ENCODE results near the gene DAAM1. TPM values are rescaled to one million over a fixed set of nuclear protein-coding genes. Genes with fewer than 3 reads are reported as not detected.

The DAAM1 gene
- total RNA-seq, 2 experiments from 2014 or later, result 18.2 to 20.0 TPM

- no peak overlapping the region for H3K27ac Mint-ChIP-seq
Measured at GRCh38 chr14:59274991-59275391, 86.5 kb downstream of the DAAM1 start.

GRCh38 chr14:59275668-59276067, 87.2 kb downstream of the DAAM1 start:
- POLR2A ChIA-PET, result no interaction called here
- H3K27ac Mint-ChIP-seq, result no peak overlapping the region
- H3K4me3 Mint-ChIP-seq, result no peak overlapping the region

More at GRCh38 chr14:59274991-59275391, 86.5 kb downstream of the DAAM1 start:
- no peak for DNase-seq
- H3K4me1 Mint-ChIP-seq, result peaks cover 23% of the 10 kb centered on the region
- ChIA-PET POLR2A (no interaction called here), CTCF (interaction anchor here (1.5 kb wide), 1 partner anchor 9 kb away, joined by 3 read pairs; no protein-coding TSS in a partner anchor)
- H3K9me3 Mint-ChIP-seq, result no peaks in the 10 kb centered on the region
- H3K4me3 Mint-ChIP-seq, result no peak overlapping the region
- peaks cover 1% of the 10 kb centered on the region for H3K36me3 Mint-ChIP-seq (ENCODE audit: low read depth)
- no peaks in the 10 kb centered on the region for H3K27me3 Mint-ChIP-seq

GRCh38 chr14:59276235-59276634, 87.8 kb downstream of the DAAM1 start:
- Mint-ChIP-seq H3K4me3 (no peak overlapping the region), H3K36me3 (ENCODE audit: low read depth) (peaks cover 2% of the 10 kb centered on the region), H3K4me1 (peaks cover 23% of the 10 kb centered on the region), H3K27ac (no peak overlapping the region), H3K27me3 (no peaks in the 10 kb centered on the region), H3K9me3 (no peaks in the 10 kb centered on the region)
- ChIA-PET POLR2A (no interaction called here), CTCF (interaction anchor here (1.0 to 1.5 kb wide), 2 partner anchors 10 to 15 kb away, joined by 3 read pairs; no protein-coding TSS in a partner anchor)
- DNase-seq, result no peak

More at GRCh38 chr14:59275668-59276067, 87.2 kb downstream of the DAAM1 start:
- Mint-ChIP-seq H3K27me3 (no peaks in the 10 kb centered on the region), H3K9me3 (no peaks in the 10 kb centered on the region), H3K4me1 (peaks cover 23% of the 10 kb centered on the region), H3K36me3 (ENCODE audit: low read depth) (no peaks in the 10 kb centered on the region)
- CTCF ChIA-PET, result interaction anchor here (1.0 to 1.5 kb wide), 2 partner anchors 9 to 16 kb away, joined by 3 read pairs; no protein-coding TSS in a partner anchor
- no peak for DNase-seq

GRCh38 chr14:59277659-59278058, 89.2 kb downstream of the DAAM1 start:
- H3K27ac Mint-ChIP-seq, result no peak overlapping the region
- no peak overlapping the region for H3K4me3 Mint-ChIP-seq
- H3K4me1 Mint-ChIP-seq, result peaks cover 23% of the 10 kb centered on the region
- ChIA-PET POLR2A (no interaction called here), CTCF (no interaction called here)
- peaks cover 2% of the 10 kb centered on the region for H3K36me3 Mint-ChIP-seq (ENCODE audit: low read depth)
- H3K27me3 Mint-ChIP-seq, result no peaks in the 10 kb centered on the region
- no peaks in the 10 kb centered on the region for H3K9me3 Mint-ChIP-seq
- no peak for DNase-seq

- POLR2A ChIA-PET, result no interaction called here
- Mint-ChIP-seq H3K27me3 (no peaks in the 10 kb centered on the region), H3K4me1 (peaks cover 23% of the 10 kb centered on the region), H3K9me3 (no peaks in the 10 kb centered on the region), H3K4me3 (no peak overlapping the region), H3K36me3 (ENCODE audit: low read depth) (peaks cover 2% of the 10 kb centered on the region), H3K27ac (no peak overlapping the region)
- DNase-seq, result no peak
- CTCF ChIA-PET, result no interaction called here
Measured at GRCh38 chr14:59278111-59278510, 89.6 kb downstream of the DAAM1 start.

- Mint-ChIP-seq H3K27me3 (no peaks in the 10 kb centered on the region), H3K9me3 (peaks cover 12% of the 10 kb centered on the region), H3K27ac (no peak overlapping the region), H3K4me1 (peaks cover 9% of the 10 kb centered on the region), H3K4me3 (no peak overlapping the region), H3K36me3 (ENCODE audit: low read depth) (peaks cover 18% of the 10 kb centered on the region)
- ChIA-PET CTCF (no interaction called here), POLR2A (no interaction called here)
- no peak for DNase-seq
Measured at GRCh38 chr14:59280961-59281360, 92.5 kb downstream of the DAAM1 start.

GRCh38 chr14:59281609-59282377, 93.3 kb downstream of the DAAM1 start:
- Mint-ChIP-seq H3K27ac (no peak overlapping the region), H3K9me3 (peaks cover 12% of the 10 kb centered on the region), H3K36me3 (ENCODE audit: low read depth) (peaks cover 18% of the 10 kb centered on the region), H3K4me1 (peaks cover 8% of the 10 kb centered on the region), H3K27me3 (no peaks in the 10 kb centered on the region), H3K4me3 (no peak overlapping the region)
- no peak for DNase-seq
- POLR2A ChIA-PET, result no interaction called here
- CTCF ChIA-PET, result no interaction called here

- H3K27me3 Mint-ChIP-seq, result no peaks in the 10 kb centered on the region
- peaks cover 12% of the 10 kb centered on the region for H3K9me3 Mint-ChIP-seq
- POLR2A ChIA-PET, result no interaction called here
- CTCF ChIA-PET, result no interaction called here
- peaks cover 18% of the 10 kb centered on the region for H3K36me3 Mint-ChIP-seq (ENCODE audit: low read depth)
- no peak for DNase-seq
- H3K27ac Mint-ChIP-seq, result no peak overlapping the region
- H3K4me3 Mint-ChIP-seq, result no peak overlapping the region
- peaks cover 14% of the 10 kb centered on the region for H3K4me1 Mint-ChIP-seq
Measured at GRCh38 chr14:59282378-59282765, 93.9 kb downstream of the DAAM1 start.

- Mint-ChIP-seq H3K4me3 (no peak overlapping the region), H3K9me3 (peaks cover 13% of the 10 kb centered on the region), H3K27ac (no peak overlapping the region), H3K4me1 (peaks cover 21% of the 10 kb centered on the region), H3K36me3 (ENCODE audit: low read depth) (peaks cover 18% of the 10 kb centered on the region), H3K27me3 (no peaks in the 10 kb centered on the region)
- no peak for DNase-seq
- CTCF ChIA-PET, result no interaction called here
- POLR2A ChIA-PET, result interaction anchor here (0.6 kb wide), 1 partner anchor 114 kb away, joined by 4 read pairs; no protein-coding TSS in a partner anchor
Measured at GRCh38 chr14:59283361-59283760, 94.9 kb downstream of the DAAM1 start.

- no peak overlapping the region for H3K27ac Mint-ChIP-seq
- DNase-seq, result no peak
- POLR2A ChIA-PET, result no interaction called here
- peaks cover 23% of the 10 kb centered on the region for H3K4me1 Mint-ChIP-seq
- peaks cover 16% of the 10 kb centered on the region for H3K9me3 Mint-ChIP-seq
- H3K4me3 Mint-ChIP-seq, result no peak overlapping the region
- CTCF ChIA-PET, result interaction anchor here (1.3 kb wide), 2 partner anchors 12 to 20 kb away, joined by 3 read pairs; no protein-coding TSS in a partner anchor
- H3K36me3 Mint-ChIP-seq (ENCODE audit: low read depth), result peaks cover 18% of the 10 kb centered on the region
- no peaks in the 10 kb centered on the region for H3K27me3 Mint-ChIP-seq
Measured at GRCh38 chr14:59284059-59284458, 95.6 kb downstream of the DAAM1 start.

GRCh38 chr14:59292028-59292427, 103.6 kb downstream of the DAAM1 start:
- CTCF ChIA-PET, result interaction anchor here (1.5 kb wide), 1 partner anchor 16 kb away, joined by 3 read pairs; no protein-coding TSS in a partner anchor

GRCh38 chr14:59292921-59293534, 104.6 kb downstream of the DAAM1 start:
- no peaks in the 10 kb centered on the region for H3K27me3 Mint-ChIP-seq
- ChIA-PET POLR2A (no interaction called here), CTCF (no interaction called here)
- no peak overlapping the region for H3K4me3 Mint-ChIP-seq
- no peak for DNase-seq
- H3K4me1 Mint-ChIP-seq, result peaks cover 26% of the 10 kb centered on the region
- H3K27ac Mint-ChIP-seq, result no peak overlapping the region
- peaks cover 7% of the 10 kb centered on the region for H3K9me3 Mint-ChIP-seq
- peaks cover 23% of the 10 kb centered on the region for H3K36me3 Mint-ChIP-seq (ENCODE audit: low read depth)

More at GRCh38 chr14:59292028-59292427, 103.6 kb downstream of the DAAM1 start:
- Mint-ChIP-seq H3K27me3 (no peaks in the 10 kb centered on the region), H3K9me3 (peaks cover 5% of the 10 kb centered on the region), H3K4me3 (no peak overlapping the region), H3K4me1 (peaks cover 26% of the 10 kb centered on the region), H3K36me3 (ENCODE audit: low read depth) (peaks cover 23% of the 10 kb centered on the region), H3K27ac (no peak overlapping the region)
- POLR2A ChIA-PET, result no interaction called here
- no peak for DNase-seq

- peaks cover 23% of the 10 kb centered on the region for H3K36me3 Mint-ChIP-seq (ENCODE audit: low read depth)
- no peak overlapping the region for H3K27ac Mint-ChIP-seq
- peaks cover 3% of the 10 kb centered on the region for H3K9me3 Mint-ChIP-seq
- DNase-seq, result no peak
- H3K27me3 Mint-ChIP-seq, result no peaks in the 10 kb centered on the region
- ChIA-PET CTCF (interaction anchor here (0.7 kb wide), 1 partner anchor 17 kb away, joined by 3 read pairs; no protein-coding TSS in a partner anchor), POLR2A (no interaction called here)
- H3K4me1 Mint-ChIP-seq, result peaks cover 29% of the 10 kb centered on the region
- no peak overlapping the region for H3K4me3 Mint-ChIP-seq
Measured at GRCh38 chr14:59293935-59294661, 105.6 kb downstream of the DAAM1 start.

Measured in activated CD4-positive, alpha-beta T cell treated with anti-CD3 and anti-CD28 coated beads, Interleukin-2, amount 10 ng/mL, durations not matched to agents 7 days and 5 days (primary cell).